Jurkat, Clone E6-1 (cell line): ENCODE results near the gene HAPLN3.

Source experiments
- DNase-seq: peaks from one replicate; pipeline ENCODE4 v3.0.0-alpha.2; 2011; ENCODE audit warnings: low read depth, low spot score
- H3K4me3 ChIP-seq: 2 replicates; pipeline ENCODE4 v1.5.1; 2011; ENCODE audit warnings: mild to moderate bottlenecking, low read length, control low read depth, moderate library complexity

The HAPLN3 gene

DNA sequence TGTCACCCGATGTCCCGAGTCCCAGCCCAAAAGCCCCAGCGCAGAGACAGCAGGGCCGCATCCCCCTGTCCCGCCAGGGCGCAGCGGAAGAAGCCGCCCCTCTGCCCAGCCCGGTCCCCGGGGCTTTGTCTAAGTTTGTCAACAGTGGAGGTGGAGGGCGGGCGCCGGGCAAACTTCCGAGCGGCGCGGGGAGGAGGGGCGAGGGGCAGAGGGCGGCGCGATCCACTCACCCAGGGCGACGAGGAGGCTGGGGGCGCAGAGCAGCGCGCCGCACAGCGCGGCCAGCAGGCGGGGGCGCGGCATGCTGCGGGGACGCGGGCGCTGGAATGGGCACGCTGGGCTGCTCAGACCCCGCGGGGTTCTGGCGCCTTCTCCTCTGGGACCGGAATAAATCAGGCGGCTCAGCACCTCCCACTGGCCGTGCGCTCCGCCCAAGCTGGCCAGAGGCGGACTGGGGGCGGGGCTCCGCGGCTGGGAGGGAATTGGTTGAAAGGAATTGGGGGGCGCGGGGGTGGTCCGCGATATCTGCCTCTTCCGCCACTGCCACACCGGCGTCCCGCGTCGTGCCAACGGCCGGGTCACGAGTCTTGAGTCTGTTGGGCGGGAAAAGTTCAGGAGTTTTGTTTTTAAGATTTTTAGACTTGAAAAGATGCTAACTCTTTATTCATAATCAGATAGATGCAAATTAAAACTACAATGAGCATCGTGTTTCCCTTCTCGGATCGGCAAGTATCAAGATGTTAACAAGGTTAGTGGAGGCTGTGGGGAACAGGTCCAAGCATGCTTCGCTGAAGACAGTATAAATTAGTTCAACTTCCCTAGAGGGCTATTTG lies 17.9 kb upstream of the HAPLN3 start, which contains the start of gene MFGE8:
TSS of gene MFGE8 (minus strand) at position 363 of the 833 bp plus-strand sequence. CDS start at position 303, 60 bp downstream.
- H3K4me3 ChIP-seq, result peak within 1 kb of the TSS; percentile 73
- DNase-seq, result peak; percentile 73

- DNase-seq, result no peak
- peak overlapping the region; percentile 73 for H3K4me3 ChIP-seq
These were observed 17.2 kb upstream of the HAPLN3 start for GRCh38 chr15:88912500-88912921.

DNA sequence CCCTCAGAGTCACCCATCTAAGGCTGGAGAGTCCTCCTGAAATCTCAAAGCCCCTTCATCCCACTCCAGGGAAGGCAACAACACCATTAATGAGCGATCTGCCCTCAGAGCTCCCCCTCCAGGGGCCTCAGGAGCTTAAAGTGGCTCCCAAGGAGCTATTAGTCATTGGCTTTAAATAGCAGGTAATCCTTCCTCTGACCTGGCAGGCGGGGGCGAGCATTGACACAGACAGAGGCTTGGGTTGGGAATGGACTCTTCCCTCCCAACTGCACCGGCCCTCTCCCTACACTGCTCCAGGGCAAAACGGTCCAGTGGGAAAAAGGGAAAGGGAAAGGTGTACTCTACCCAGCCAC lies 16.4 kb upstream of the HAPLN3 start:
- no peak for DNase-seq
- H3K4me3 ChIP-seq, result no peak overlapping the region

DNA sequence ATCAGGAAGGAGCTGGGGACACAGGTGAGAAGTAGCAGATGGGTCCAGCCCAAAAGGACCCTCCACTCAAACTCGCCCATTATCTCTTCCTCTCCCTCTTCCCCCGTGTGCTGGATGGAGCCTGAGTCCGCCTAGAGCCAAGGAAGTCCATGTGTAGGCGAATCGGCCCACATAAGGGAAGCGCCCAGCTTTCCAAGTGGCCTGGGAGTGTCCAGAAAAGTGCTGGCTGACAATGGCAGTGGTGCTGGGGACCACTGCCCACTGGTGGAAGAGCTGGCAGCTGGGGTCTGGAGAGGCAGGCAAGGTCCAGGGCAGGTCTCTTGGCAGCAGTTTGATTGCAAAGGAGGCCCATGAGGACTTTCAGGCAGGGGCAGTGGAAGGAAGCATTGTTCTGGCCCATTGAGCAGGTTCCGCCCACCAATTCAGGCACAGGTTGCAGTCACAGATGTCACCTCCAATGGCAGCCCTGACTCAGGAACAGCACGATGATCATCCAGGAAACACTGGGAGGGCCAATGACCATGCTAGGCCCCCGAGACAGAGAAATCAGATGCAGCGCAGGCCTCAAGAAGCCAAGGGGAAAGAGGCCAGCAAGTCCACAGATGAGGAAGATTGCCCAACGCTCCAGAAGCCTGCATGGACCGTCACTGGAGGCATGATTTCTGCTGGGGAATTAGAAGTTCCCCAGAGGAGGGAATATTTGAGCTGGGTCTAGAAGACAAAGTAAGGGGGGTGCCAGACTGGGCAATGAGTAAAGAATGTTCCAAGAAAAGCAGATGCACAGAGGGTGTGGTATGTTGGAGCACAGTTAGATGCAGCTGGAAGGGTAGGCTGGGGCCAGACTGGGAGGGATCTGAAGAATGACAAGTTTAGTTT lies 14.8 kb upstream of the HAPLN3 start:
- DNase-seq, result no peak
- no peak overlapping the region for H3K4me3 ChIP-seq

GRCh38 chr15:88908697-88909621 lies 13.6 kb upstream of the HAPLN3 start:
- no peak overlapping the region for H3K4me3 ChIP-seq
- DNase-seq, result no peak

DNA sequence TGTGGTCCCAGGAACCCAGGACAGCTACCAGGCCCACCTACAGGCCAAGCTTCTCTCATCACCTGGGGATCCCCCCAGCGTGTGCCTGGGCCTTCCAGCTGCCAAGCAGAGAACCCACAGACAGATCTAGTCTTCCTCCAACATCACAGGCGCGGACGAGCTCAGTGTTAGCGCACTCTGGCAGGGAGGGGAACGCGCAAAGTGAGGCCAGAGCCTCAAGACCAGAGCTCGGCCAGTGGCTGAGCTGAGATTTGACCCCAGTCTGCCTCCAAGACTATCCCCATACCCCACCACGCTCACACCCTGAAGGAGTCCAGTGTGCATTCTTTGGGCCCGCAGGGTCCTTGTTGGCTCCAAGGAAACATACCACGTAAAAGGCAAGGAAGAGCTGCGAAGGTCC lies 12.8 kb upstream of the HAPLN3 start:
- DNase-seq, result no peak
- no peak overlapping the region for H3K4me3 ChIP-seq

GRCh38 chr15:88907111-88907510 lies 11.8 kb upstream of the HAPLN3 start:
- no peak overlapping the region for H3K4me3 ChIP-seq
- no peak for DNase-seq

DNA sequence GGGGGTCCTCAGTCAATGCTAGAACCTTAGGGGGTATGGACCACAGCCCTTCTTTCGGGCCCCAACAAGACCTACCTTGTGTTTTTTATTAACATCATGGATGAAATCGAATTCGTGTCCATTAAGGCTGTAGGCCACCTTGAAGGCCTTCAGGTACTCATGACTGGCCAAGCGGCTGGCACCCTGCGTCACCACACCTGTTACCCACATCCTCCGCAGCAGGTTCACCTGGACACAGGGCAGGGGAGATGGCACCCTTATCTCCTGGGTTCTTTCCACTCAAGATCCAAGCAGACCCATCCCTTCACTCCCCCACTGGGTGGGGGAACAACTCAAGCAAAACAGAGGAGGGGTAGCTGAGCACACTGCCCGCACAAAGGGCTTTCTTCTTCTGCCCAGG lies 11.2 kb upstream of the HAPLN3 start:
- DNase-seq, result no peak
- H3K4me3 ChIP-seq, result no peak overlapping the region

DNA sequence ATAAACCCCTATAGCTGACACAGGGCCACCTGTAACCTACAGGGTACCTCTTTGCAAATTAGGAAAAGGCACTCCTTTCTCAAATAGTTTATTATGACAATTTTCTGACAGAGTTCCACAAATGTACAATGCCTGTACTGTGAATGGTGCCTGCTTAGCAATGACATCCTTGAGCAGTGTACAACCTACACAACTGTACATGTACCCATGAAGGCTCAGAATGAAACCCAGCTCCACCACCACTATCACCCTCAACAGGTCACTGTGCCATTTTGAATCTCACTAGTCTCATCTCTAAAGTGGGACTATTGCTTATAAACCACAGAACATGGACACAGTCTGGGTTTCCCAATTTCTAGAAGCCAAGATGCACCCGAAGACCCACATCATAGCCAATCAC lies 10.8 kb upstream of the HAPLN3 start:
- no peak for DNase-seq
- H3K4me3 ChIP-seq, result no peak overlapping the region

- no peak overlapping the region for H3K4me3 ChIP-seq
- DNase-seq, result no peak
These were observed 10.2 kb upstream of the HAPLN3 start for GRCh38 chr15:88905576-88905975.

DNA sequence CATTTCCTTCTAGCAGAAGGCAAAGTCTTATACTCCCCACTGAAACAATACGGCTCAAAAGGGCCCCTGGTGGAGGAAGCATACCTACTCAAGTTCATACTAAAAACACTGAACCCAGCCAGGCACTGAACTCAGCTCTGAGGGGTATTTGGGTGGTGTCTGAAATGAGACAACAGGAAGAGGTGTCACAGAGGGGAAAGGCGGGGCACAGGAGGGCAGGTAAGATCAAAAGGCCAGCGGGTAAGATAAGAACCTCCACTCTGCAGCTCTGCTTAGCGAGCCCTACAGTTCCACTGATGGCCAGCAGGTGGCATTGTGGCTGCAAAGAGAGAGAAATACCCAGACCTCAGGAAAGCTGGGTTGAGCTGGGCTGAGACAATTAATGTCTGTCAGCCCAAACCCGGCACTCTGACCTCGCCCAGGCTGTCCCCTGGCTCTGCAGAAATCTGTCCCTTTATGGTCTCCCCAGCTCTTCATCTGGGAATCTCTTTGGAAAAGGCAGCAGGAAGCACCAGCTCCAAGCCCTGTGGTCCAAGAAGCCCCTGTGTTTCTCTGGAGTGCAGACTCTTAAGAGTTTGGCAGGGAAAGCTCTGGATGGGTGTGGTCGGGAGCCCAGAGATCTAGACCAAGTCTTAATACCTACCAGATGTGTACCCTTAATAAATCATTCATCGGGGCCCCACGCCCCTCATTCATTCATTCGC lies 9.4 kb upstream of the HAPLN3 start:
- DNase-seq, result peak; percentile 85
- no peak overlapping the region for H3K4me3 ChIP-seq

DNA sequence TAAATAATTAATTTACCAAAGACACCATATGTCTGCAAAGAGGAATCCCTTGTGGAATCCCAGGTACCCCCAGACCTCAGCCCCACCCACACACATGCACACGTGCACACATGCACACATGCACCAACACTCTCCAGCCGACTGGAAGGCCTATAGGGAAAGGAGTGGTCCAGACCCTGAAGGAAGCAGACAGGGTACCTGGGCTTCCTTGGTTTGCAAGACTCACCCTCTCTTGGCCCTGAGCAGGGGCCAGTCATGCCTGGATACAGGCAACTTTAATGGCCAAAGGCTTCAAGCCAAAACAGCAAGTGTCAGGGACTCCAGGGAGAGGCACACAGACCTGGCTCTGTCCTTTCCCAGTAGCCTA lies 8.9 kb upstream of the HAPLN3 start:
- no peak for DNase-seq
- no peak overlapping the region for H3K4me3 ChIP-seq

DNA sequence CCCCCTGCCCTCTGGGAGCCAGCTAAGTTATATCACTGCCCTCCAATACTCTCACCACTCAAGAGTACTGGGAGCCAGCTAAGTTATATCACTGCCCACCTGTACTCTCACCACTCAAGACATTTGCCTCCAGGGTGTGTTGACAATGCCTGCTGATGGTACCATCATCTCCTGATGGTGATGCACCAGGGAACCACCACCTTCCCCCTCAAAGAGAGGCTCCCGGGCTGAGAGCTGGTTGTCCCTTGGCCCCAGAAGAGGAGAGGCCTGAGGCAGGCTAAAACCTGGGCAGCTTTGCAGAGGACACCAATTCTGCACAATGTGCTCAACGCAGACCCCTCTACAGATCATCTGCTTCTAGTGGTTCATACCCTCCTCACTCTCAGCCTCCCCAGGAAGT lies 7.5 kb upstream of the HAPLN3 start:
- no peak for DNase-seq
- H3K4me3 ChIP-seq, result no peak overlapping the region

DNA sequence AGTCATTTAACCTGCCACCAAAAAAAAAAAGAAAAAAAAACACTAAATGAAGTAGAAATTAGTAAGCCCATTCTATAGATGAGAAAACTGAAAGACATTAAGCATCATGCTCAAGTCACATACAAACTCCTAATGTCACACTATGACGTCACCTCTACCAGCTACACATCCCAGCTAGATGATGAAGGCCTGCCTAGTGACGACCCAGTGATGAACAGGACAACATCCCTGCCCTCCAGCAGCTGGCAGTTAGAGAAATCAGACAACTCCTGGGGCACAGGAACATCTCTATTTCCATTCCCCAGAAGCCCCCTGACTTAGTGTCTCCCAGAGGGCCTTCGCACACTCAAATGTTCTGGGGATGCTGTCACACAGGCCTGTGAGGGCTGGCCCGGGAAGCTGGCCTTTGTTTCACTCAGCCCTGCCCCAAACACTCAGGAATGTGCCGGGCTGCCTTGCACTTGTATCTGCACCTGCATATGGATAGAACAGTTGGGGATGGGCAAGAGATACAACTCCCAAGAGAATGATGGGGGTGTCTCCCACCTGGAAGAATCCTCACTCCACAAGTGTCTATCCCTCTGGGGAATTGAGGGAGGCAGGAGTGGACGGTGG lies 7.0 kb upstream of the HAPLN3 start:
- H3K4me3 ChIP-seq, result no peak overlapping the region
- DNase-seq, result no peak

DNA sequence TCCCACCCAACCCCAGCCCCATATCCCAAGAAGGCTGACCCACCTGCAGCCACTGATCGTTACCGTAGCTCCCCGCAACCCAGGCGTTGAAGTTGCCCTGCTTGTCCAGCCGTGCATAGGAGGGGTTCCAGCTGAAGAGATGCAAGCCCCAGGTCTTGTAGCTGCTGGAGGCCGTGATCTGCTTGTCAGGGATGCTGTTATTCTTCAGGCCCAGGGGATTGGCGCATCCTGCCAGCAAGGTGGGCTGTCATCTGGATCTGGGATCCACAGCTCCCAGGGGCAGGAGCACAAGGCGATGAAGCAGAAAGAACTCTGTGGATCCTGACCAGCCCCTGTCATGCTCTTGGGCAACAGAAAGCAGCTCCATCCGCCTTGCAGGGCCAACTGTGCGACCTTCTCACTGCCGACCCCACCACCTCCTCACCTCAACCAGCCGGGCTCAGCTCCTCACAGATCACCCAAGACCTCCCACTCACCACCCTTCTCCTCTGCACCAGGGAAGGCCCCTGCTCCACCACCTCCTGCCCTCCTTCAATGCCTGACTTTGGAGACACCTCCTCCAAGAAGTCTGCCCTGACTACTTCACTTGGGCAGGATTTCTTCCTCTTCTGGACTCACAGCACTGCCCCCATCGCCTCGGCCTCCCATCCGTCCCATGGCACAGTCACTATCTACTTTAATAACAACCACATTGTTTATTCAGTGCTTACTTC lies 6.3 kb upstream of the HAPLN3 start:
- DNase-seq, result no peak
- no peak overlapping the region for H3K4me3 ChIP-seq

DNA sequence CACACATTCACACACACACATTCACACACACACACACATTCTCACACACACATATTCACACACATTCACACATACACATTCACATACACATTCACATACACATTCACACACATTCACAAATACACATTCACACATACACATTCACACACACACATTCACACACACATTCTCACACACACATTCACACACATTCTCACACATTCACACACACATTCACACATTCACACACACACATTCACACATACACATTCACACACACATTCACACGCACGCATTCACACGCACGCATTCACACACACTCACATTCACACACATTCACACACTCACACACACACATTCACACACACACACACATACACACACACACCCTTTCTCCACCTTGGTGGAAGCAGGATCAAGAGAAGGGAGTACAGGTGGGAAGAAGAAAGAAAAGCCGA lies 5.7 kb upstream of the HAPLN3 start:
- H3K4me3 ChIP-seq, result no peak overlapping the region
- DNase-seq, result no peak

DNA sequence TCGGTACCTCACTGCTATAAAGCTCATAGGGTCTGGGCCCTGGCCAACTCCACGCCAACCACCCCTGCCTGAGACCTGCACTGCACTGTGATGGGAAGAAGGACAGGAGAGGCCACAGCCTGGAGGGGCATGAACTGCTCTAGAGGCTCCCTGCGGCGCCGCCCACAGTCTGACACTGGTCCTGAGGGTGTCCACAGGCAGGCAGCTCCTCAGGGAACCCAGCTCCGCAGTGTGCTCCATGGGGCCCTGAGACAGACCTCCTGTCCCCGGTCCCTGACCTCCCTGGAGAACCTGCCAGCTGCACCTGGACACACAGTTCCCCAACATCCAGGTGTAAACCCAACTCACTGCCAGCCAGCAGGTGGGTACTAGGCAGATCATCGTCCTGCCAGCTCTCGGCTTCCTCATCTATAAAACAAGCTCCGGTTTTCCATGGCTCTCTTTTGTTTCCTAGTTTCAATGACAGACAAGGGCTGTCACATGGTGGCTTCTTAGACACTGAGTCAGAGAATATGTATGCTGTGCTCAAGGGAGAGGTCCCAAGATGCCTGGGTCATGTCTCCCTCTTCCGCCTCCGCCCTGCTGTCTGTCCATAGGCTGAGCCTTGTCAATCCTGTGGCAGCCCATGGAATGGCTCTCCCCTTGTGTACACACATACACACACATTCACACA lies 5.1 kb upstream of the HAPLN3 start:
- no peak overlapping the region for H3K4me3 ChIP-seq
- DNase-seq, result no peak
